Left lobe of liver (tissue), 2 donors: Measurements from ENCODE around the gene ALOX15. TPM values are rescaled to one million over a fixed set of nuclear protein-coding genes. Genes with fewer than 3 reads are reported as not detected.
"Not testable (repeated sequence)": the region's sequence is repeated elsewhere in the genome, so short reads cannot be mapped to it uniquely, and the experiment has no call there.

Source experiments
- ATAC-seq: fragments of 200-7000 bp; cut with Tn5 transposase; one replicate; pipeline ENCODE4 v1.9.1; 2020; ENCODE audit warnings: mild to moderate bottlenecking, moderate library complexity
- DNase-seq: peaks from one replicate; pipeline ENCODE4 v3.0.0-alpha.2; 2020; ENCODE audit warnings: low spot score
- total RNA-seq: library from RNA; stranded (reverse); gene quantifications from one replicate; pipeline ENCODE4 v1.2.1, GENCODE V29; 2021
- donor health status: DM: no; HTN: no; CAD: no; lungs with moderate emphysema.
- donor health status: DM: no; HTN: yes; CAD: no.

The ALOX15 gene
- total RNA-seq, 1 donor from 2014 or later, result 0.70 TPM

DNA sequence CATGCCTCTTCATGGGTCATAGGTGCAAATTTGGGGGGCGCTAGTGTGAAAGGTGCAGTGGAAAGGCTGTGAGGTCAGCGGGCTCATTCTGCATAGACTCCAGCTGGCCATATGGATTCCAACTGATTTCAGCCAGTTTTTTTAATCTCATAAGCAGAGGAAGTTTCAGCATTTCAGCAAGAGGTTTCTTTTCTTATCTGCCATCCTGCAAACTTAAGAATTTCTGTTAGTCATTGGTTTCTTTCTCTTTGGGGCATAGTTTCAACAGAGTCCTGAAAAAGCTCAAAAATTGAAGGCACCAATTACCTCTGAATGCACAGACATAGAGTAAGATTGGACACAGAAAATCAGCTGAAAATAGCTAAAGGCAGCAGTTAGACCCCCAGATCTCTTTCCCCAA is 16.2 kb upstream of the ALOX15 start:
- DNase-seq (no peak), ATAC-seq (no peak)

DNA sequence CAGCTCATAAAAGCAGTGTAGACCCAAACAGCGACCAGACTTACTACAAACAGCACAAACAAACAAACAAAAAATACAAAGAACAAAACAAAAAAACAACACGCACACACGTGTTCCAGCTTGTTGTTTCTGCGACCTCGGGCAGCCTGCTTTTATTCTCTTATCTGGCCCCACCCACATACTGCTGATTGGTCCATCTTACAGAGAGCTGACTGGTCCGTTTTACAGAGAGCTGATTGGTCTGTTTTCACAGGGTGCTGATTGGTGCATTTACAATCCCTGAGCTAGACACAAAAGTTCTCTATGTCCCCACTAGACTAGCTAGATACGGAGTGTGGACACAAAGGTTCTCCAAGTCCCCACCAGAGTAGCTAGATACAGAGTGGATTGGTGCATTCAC is 14.5 kb upstream of the ALOX15 start:
- DNase-seq, ATAC-seq: not testable (repeated sequence)

DNA sequence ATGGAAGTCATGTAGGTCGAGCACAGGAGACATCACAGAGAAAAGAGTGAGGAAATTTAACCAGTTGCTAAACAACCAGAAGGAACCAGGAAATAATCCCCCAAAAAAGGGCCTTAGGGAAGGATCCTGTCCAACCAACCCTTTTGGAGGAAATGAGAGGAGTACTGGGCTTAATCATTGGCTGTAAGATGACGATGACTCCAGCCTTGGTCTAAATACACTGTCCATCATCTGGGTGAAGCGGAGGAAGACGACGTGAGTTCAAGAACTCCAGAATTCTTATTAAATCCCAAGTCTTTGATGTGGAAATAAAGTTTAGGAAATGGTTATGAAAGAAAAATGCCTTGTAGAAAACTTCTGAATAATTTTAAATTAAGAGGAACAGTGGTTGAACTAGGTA is 11.5 kb upstream of the ALOX15 start:
- DNase-seq, result no peak
- ATAC-seq, result no peak

DNA sequence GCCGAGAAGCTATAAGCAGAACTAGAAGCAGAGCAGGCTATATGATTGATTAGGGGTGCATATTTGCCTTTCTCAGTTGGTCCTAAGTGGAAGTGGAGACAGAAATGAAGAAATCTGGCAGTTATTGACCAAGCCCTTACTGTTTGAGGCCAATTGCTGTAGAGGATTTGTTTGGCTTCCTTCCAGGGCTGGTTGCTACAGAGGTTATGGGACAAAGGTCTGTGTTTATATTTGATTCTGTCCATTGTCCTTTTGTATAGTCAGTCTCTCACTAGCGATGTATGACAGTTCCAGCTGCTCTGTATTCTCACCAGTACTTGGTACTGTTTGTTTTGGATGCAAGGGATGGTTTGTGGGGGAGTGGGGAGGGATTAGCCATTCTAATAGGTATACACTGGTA is 7.3 kb upstream of the ALOX15 start:
- DNase-seq (peak; percentile 79), ATAC-seq (peak; percentile 92)

DNA sequence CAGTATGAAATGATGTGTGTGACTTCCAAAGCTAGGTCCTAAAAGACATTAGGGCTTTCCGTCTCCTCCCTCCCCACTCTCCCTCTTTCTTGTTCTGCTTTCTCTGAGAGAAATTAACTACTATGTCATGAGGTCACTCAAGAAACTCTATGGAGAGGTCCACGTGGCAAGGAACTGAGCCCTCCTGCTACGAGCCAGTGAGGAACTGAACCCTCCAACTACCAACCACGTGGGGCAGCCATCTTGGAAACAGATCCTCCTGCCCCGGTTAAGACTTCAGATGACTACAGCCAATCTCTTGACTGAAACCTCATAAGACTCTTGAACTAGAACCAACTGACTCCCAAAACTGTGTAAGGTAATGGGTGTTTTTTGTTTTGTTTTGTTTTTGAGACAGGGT is 4.2 kb upstream of the ALOX15 start:
- ATAC-seq (no peak), DNase-seq (no peak)

DNA sequence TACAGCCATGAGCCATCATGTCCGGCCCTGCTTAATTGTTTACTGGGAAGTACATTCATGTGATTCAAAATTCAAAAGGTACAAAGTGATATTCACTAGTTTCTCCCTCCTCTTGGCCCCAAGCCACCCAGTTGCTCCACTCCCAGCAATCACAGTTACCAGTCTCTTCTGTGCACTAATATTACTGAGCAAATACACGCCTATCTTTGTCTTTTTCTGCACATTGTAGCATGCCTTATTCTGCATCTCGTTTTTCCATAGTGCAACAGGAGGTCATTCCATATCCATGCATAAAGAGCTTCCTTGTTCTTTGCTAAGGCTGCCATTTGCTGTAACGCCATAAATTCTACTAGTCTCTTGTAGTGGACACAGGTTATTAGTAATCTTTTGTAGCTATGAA is 2.2 kb upstream of the ALOX15 start:
- ATAC-seq (peak; percentile 55), DNase-seq (no peak)

DNA sequence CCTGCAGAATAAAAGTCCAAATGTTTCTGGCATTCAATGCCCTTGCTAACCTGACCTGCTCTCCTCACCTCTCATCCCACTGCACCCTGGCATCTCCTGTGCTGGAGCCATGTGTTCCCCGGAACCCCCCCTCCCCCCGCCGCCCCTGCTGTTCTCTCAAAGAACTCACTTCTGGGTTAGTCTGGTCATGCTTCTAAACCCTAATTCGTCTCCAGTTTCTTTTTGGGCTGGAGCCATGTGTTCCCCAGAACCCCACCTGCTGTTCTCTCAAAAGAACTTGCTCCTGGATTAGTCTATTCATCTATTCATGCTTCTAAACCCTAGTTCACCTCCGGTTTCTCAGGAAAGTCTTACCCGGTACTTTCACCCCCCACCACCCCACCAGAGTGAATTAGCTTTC is 808 bp upstream of the ALOX15 start:
- ATAC-seq, result no peak

DNA sequence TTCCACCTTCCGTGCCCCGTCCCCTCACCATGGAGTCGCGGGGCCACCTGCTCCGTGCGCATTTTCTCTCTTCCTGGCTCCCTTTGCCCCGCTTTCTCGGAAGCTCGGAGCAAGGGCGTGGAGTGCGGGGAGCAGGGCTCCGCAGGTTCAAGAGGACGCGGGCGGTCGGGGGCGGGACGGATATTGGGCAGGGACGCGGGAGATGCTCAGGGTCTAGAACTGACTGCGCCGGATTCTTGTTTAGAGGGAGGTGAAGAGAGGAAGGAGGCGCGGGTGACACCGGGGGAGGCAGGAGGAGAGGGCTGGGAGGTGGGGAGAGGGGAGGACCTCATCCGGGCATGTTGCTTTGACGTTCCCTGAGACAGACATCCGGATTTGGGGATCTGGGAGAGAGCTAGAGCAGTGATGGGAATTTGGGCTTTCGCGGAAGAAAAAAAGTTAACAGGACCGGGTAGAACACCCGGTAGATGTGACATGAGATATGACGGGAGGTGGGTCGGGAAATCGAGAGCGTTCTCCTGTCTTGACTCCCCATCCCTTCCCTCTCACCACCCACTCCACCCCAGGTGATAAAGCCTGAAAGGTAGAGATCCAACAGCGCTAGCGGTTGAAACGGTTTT is 799 bp downstream of the ALOX15 start:
- DNase-seq, ATAC-seq: not testable (repeated sequence)

More for the DNA sequence above, 808 bp upstream of the ALOX15 start:
- DNase-seq, result no peak

DNA sequence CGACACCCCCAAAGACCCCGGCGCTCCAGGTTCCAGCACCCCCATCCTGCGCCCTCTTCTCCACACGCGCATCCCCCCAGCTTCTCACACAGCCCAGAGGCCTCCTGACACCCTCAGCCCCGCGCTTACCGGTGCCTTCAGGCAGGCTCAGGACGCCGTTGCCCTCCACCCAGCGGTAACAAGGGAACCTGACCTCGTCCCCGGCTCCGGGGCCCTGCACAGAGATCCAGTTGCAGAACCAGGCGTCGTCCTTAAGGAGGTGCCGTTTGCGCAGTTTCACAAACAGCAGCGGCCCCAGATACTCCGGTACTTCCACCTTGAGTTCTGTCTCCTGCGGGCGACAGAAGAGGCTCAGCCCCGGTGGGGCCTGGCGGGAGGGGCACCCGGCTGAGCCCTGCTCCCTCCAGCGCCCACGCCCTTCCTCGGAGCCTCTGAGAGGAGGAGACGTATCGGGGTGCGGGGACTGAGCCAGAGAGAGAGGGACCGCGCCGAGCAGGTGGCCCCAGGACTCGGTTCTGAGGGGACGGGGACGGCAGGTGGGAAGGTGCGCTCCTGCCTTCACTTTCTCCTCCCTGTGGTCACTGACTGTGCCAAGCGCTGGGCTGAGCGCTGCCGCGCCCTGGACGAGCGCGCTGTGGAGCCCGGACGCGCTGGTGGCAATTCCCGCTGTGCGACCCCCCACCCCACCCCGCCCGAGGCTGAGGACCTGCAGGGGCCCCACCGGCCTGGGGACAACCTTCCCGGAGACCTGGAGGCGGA is 2.0 kb downstream of the ALOX15 start:
- peak; percentile 64 for ATAC-seq
- DNase-seq, result not testable (repeated sequence)

DNA sequence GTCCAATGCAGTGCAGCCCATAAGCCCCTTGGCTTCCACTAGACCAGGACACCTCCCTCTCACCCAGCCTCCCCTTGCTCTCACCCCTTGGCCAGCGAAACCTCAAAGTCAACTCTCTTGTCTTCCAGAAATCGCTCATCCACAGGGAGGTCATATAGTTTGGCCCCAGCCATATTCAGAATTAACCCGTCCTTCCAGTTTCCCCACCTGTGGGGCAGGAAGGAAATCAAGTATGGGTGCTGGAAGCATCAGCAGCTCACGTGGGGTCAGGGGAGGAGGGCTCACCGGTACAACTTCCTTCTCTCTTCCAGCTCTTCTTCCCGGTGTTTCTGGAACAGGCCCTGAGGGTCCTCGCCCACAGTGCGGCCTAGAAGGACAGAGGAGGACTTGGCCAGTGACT is 2.7 kb downstream of the ALOX15 start:
- not testable (repeated sequence) for DNase-seq, ATAC-seq

DNA sequence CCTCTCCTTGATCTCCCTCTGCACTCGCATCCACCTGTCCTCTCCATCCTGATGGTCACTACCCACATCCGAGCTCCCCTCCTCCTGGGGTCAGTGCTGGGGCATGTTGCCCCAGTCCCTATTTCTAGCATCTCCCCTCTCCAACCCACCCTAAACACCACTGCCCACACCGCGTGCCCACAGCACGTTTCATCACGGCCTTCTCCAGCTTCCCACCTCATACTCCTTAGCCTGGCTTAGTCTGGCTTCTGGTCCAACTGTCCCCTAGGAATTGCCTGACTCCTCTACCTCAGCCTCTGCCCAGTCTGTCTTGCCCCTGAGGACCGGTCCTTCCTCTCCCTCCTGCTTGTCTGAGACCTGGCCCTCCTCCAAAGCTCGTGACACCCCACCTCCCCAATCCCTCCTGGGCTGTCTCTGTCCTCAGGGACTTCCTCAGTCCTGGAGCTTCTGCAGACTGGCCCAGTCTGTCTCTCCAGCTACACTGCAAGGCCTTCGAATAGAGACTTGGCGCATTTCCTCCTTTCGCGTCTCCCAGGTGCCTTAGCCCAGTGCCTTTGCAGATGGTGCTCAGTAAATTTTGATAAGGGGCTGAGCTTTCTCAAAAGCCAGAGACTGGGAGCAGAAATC is 4.9 kb downstream of the ALOX15 start:
- ATAC-seq, result no peak
- no peak for DNase-seq

DNA sequence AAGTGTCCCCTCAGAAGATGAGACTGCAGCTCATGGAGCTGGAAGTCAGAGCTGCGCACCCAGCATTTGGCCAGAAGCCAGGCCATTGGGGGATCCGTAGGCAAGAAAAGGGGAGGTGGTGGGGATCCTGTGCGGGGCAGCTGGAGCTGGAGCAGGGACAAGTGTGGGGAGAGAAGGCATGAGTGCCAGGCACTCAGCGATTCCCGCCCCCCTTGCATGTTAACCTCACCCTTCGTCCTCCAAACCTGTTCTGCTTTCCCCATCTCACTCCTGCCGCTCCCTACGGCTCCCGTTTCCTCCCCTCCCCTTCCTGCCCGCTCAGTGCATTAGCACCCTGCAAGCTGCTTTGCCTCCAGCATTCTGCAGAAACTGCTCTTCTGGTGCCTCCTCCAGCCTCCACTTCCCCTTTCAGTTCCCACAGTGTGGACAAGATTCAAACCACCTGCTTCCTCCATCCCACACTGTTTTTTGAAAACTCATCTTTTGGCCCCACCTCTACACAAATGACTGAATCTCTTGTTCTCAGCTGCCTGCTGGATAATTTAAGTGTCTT is 5.6 kb downstream of the ALOX15 start:
- no peak for DNase-seq
- peak; percentile 32 for ATAC-seq

DNA sequence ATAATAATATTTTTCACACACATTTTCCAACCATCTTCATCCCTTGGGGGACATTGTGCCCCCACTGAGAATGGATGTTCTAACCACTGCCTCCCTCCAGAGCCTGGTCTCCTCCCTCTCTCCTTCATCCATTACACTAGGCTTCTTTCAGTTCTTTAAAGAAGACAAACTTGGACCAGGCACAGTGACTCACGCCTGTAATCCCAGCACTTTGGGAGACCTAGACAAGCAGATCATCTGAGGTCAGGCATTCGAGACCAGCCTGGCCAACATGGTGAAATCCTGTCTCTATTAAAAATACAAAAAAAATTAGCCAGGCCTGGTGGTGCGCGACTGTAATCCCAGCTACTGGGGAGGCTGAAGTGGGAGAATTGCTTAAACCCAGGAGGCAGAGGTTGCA is 6.5 kb downstream of the ALOX15 start:
- DNase-seq (no peak), ATAC-seq (no peak)

DNA sequence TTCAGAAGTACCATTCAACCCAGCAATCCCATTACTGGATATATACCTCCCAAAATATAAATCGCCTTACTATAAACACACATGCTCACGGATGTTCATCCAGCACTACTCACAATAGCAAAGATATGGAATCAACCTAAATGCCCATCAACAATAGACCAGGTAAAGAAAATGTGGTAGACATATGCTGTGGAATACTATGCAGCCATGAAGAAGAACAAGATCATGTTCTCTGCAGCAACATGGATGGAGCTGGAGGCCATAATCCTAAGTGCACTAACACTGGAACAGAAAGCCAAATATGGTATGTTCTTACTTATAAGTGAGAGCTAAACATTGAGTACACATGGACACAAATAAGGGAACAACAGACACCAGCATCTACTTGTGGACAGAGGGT is 7.8 kb downstream of the ALOX15 start:
- DNase-seq (no peak), ATAC-seq (no peak)

DNA sequence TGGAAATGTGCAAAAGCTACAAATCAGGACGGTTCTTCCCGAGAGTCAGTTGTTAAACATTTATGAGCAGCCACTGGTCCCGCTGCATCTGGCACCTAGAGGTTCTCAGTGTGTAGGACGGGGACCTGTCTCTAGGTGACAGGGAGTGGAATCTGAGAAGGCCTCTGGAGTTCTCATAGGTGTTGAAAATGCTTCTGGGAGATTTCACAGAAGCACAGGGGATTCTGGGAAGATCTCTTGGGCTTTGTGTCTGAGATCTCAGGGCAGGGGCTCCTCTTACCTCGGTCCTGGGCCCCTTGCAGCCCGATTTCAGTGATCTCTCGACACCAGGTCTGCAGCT is 8.9 kb downstream of the ALOX15 start:
- ATAC-seq, result no peak
- DNase-seq, result no peak

DNA sequence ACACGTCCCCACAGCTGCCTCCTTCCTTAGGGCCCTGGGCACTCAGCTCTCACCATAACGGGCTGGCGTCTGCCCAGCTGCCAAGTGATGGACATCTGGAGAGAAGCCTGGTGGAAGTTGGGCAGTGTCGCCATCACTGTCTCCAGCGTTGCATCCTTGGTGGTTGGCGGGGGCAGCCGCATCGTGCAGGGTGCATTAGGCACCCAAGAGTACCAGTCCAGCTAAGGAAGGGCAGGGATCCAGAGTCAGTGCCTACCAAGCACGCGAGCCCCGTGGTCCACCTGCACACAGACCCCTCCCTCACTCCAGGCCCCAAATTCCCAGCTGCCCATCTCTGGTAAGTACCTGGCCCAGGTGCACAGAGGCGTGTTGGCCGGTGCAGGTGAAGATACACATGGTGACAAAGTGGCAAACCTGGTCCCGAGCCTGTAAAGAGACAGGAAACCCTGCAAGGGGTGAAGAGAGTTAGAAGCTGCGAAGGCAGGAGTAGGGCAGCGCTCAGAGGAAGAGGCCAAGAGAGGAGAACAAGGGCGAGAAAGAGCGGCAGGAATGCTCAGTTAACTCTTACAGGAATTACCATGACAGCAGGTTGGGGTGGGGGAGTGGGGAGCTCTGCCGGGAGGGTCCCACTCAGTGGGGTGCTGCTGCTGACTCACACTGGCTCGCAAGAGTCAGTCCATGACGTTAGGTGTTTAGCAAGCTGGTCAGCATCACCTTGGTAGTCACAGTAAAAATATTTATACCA is 9.5 kb downstream of the ALOX15 start:
- no peak for DNase-seq
- ATAC-seq, result no peak

DNA sequence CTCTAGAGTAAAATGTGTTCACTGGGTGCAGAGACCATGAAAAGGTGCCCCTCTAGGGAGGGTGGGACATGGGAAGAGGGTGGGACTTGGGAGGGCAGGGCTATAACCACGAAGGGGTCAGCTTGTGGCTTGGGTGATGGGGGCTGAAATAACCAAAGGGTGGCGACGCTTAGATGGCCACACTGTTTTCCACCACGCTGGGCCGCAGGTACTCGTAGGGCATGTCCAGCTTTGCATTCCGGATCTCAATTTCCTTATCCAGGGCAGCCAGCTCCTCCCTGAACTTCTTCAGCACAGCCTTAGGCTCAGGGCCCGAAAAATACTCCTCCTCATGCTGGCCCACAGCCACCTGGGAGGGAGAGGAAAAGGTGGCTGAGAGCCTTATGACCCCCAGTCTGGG is 10.0 kb downstream of the ALOX15 start:
- DNase-seq (no peak), ATAC-seq (no peak)

DNA sequence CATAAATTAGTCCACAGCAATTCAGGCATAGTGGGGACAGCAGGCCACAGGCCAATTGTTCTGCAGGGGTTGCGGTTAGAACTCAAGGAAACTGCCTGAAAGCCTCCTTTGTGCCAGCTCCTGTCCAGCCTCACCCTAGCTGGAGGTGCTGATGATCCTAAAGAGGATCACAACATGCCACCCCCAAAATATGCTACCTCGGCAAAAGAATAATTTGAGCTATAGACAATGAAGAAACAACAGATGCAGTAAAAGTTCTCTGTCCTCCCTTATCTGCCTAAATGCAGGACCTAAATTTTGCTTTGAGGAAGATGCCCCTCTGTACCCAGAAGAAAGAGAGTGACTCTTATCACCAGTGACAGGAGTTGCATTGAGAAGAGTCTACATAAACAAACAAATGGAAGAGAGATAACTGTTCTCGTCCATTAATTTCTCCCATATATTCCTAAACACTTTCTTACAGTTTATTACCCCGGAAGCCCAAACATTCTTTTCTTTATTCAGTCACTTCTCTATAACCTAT is 14.7 kb downstream of the ALOX15 start:
- DNase-seq, result no peak
- no peak for ATAC-seq

DNA sequence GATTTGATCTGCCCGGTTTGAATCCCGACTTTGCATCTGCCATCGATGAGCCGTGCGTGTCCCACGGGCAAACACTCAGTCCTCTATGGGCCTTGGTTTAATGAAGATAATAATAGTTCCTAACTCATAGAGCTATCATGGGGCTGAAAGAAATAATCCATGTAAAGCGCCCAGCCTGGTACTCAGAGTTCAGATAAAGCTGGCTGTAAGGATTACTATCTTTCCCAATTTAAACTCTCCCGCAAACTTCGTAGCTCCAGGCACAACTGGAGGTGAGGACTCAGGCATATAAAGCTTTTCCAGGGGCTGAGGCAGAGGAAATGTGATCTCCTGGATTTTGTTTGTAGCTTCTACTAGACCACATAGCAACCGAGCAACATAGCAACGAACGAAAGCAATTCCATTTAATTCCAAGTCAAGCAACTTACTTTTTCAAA is 16.3 kb downstream of the ALOX15 start:
- DNase-seq, result no peak
- no peak for ATAC-seq

DNA sequence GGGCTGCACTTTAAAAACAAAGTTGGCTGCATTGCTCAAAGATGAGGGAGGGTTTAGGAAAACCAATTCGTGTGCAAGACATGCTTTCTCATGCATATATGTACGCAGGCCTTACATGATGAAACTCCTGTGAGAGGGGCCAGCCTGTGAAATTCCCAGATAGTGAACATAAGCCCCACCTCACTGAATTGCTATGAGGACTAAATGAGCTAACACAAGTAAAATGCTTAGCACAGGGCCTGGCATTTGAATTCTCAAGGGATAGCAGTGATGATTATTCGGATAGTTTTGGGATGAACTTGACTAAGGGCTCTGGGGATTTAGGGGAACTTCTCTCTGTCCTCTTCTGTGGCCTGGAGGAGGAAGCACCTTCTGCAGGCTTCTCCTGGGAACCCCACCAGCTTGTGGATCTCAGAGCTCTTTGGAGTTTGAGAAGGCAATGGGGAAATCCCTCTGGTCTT is 17.0 kb downstream of the ALOX15 start:
- ATAC-seq, DNase-seq: not testable (repeated sequence)

DNA sequence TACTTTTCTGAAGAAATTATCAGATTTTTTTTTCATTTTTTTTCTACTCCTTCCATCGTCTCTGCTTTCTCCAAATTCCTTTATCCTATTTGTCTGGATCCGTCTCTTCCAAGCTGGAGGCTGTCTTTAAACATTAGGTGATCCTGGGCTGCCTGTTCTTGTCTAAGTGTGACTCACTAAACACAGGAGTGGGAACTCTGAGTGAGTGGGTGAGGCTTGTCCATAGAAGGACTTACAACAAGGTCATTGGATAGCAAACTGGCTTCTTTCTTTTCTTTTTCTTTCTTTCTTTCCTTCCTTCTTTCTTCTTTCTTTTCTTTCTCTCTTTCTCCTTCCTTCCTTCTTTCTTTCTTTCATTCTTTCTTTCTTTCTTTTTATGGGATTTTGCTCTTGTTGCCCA is 18.2 kb downstream of the ALOX15 start:
- ATAC-seq, result no peak
- no peak for DNase-seq
